Suppressor macrophage (primary cell): ENCODE measurements around the gene FRAS1.
"Not testable (repeated sequence)": the region's sequence is repeated elsewhere in the genome, so short reads cannot be mapped to it uniquely, and the experiment has no call there.

ENCODE experiments used
- DNase-seq, 4 experiments: peaks; one replicate each; pipeline ENCODE4 v3.0.0-alpha.2; 2020 to 2022

Gene FRAS1

GRCh38 chr4:78167510-78167909 lies 110.4 kb downstream of the FRAS1 start:
- no peak for DNase-seq

GRCh38 chr4:78168029-78168428 lies 110.9 kb downstream of the FRAS1 start:
- no peak for DNase-seq

GRCh38 chr4:78169728-78170127 lies 112.6 kb downstream of the FRAS1 start:
- no peak for DNase-seq

GRCh38 chr4:78171482-78171881 lies 114.4 kb downstream of the FRAS1 start:
- DNase-seq, result no peak

GRCh38 chr4:78174891-78175290 lies 117.8 kb downstream of the FRAS1 start:
- no peak for DNase-seq

GRCh38 chr4:78179196-78179595 lies 122.1 kb downstream of the FRAS1 start:
- no peak for DNase-seq

GRCh38 chr4:78181681-78182234 lies 124.6 kb downstream of the FRAS1 start:
- DNase-seq, result not testable (repeated sequence)

- DNase-seq, result no peak
Observed at GRCh38 chr4:78184584-78184983, 127.5 kb downstream of the FRAS1 start.

GRCh38 chr4:78185117-78185516 lies 128.0 kb downstream of the FRAS1 start:
- DNase-seq, result no peak

- no peak for DNase-seq
Observed at GRCh38 chr4:78186597-78187543, 129.7 kb downstream of the FRAS1 start.

- no peak for DNase-seq
Observed at GRCh38 chr4:78190068-78190467, 132.9 kb downstream of the FRAS1 start.

- DNase-seq, result no peak
Observed at GRCh38 chr4:78190595-78190994, 133.5 kb downstream of the FRAS1 start.

GRCh38 chr4:78197947-78198346 lies 140.8 kb downstream of the FRAS1 start:
- no peak for DNase-seq

- DNase-seq, result no peak
Observed at GRCh38 chr4:78199984-78200383, 142.9 kb downstream of the FRAS1 start.

GRCh38 chr4:78200949-78201348 lies 143.8 kb downstream of the FRAS1 start:
- no peak for DNase-seq

GRCh38 chr4:78204176-78204575 lies 147.1 kb downstream of the FRAS1 start:
- no peak for DNase-seq

GRCh38 chr4:78205591-78205990 lies 148.5 kb downstream of the FRAS1 start:
- DNase-seq, result no peak

GRCh38 chr4:78207541-78207940 lies 150.4 kb downstream of the FRAS1 start:
- DNase-seq, result no peak

- no peak for DNase-seq
Observed at GRCh38 chr4:78207951-78208350, 150.8 kb downstream of the FRAS1 start.

- DNase-seq, result not testable (repeated sequence)
Observed at GRCh38 chr4:78208896-78209295, 151.8 kb downstream of the FRAS1 start.

- no peak for DNase-seq
Observed at GRCh38 chr4:78210694-78211410, 153.7 kb downstream of the FRAS1 start.

GRCh38 chr4:78213218-78213617 lies 156.1 kb downstream of the FRAS1 start:
- no peak for DNase-seq

- DNase-seq, result no peak
Observed at GRCh38 chr4:78214078-78214477, 157.0 kb downstream of the FRAS1 start.

GRCh38 chr4:78217557-78217956 lies 160.4 kb downstream of the FRAS1 start:
- DNase-seq, result no peak
